Neuronal stem cell (in vitro differentiated cells): Measurements from ENCODE around the gene EIF5A.

Experiments
- DNase-seq: peaks from one replicate; pipeline ENCODE4 v3.0.0-alpha.2; 2013; ENCODE audit warnings: low spot score
- H2AFZ ChIP-seq: one replicate; pipeline ENCODE4 v1.6.1; 2013; ENCODE audit warnings: mild to moderate bottlenecking, low read length, inconsistent platforms
- H2AK5ac ChIP-seq: 2 replicates; pipeline ENCODE4 v1.6.1; 2013; ENCODE audit warnings: low read depth, mild to moderate bottlenecking, inconsistent platforms, low read length, moderate library complexity, mixed read lengths
- H2BK120ac ChIP-seq: 2 replicates; pipeline ENCODE4 v1.6.1; 2013; ENCODE audit warnings: low read depth, mild to moderate bottlenecking, inconsistent platforms, low read length, moderate library complexity, mixed read lengths
- H2BK12ac ChIP-seq: one replicate; pipeline ENCODE4 v1.6.1; 2013; ENCODE audit warnings: low read length, inconsistent platforms
- H2BK15ac ChIP-seq: 2 replicates; pipeline ENCODE4 v1.6.1; 2013; ENCODE audit warnings: mild to moderate bottlenecking, low read length, inconsistent platforms, mixed read lengths
- H2BK5ac ChIP-seq: one replicate; pipeline ENCODE4 v1.6.1; 2013; ENCODE audit warnings: inconsistent platforms, mild to moderate bottlenecking, low read length, moderate library complexity
- H3K14ac ChIP-seq: one replicate; pipeline ENCODE4 v1.6.1; 2013; ENCODE audit warnings: low read length, inconsistent platforms
- H3K18ac ChIP-seq: 2 replicates; pipeline ENCODE4 v1.6.1; 2013; ENCODE audit warnings: low read length, inconsistent platforms
- H3K23ac ChIP-seq: 2 replicates; pipeline ENCODE4 v1.6.1; 2013; ENCODE audit warnings: low read depth, mild to moderate bottlenecking, mixed read lengths, low read length, inconsistent platforms; ENCODE audit not compliant: poor library complexity
- H3K27ac ChIP-seq: replicated peaks from 3 replicates; pipeline ENCODE4 v1.5.1; 2013; ENCODE audit warnings: low read length, inconsistent platforms
- H3K27me3 ChIP-seq, 3 experiments: 2 replicates each; pipeline ENCODE4 v1.6.1; 2013; ENCODE audit warnings: low read length in 3 of 3, mild to moderate bottlenecking in 2 of 3, inconsistent platforms in 1 of 3, low read depth in 1 of 3, mixed read lengths in 1 of 3, moderate library complexity in 1 of 3; ENCODE audit not compliant: control insufficient read depth in 3 of 3, insufficient read depth in 3 of 3
- H3K36me3 ChIP-seq, 2 donors: replicated peaks in 1 of 2; 2 replicates each; pipeline ENCODE4 v1.6.1; 2013; ENCODE audit warnings: low read length in 2 of 2; ENCODE audit not compliant: control insufficient read depth in 2 of 2, insufficient read depth in 2 of 2
- H3K4ac ChIP-seq: 2 replicates; pipeline ENCODE4 v1.6.1; 2013; ENCODE audit warnings: inconsistent platforms, mild to moderate bottlenecking, low read length, moderate library complexity
- H3K4me1 ChIP-seq, 2 donors: 1 replicate in 1 of 2; 2 replicates in 1 of 2; pipeline ENCODE4 v1.6.1; 2013; ENCODE audit warnings: low read length in 2 of 2, low read depth in 1 of 2; ENCODE audit not compliant: control insufficient read depth in 2 of 2, insufficient read depth in 1 of 2
- H3K4me2 ChIP-seq: one replicate; pipeline ENCODE4 v1.6.1; 2013; ENCODE audit warnings: mild to moderate bottlenecking, low read length, inconsistent platforms; ENCODE audit not compliant: insufficient read depth, poor library complexity, severe bottlenecking
- H3K4me3 ChIP-seq, 2 donors: 2 replicates each; pipeline ENCODE4 v1.5.1; 2013; ENCODE audit warnings: low read length in 2 of 2, mild to moderate bottlenecking in 2 of 2, inconsistent platforms in 1 of 2, moderate library complexity in 1 of 2
- H3K79me1 ChIP-seq: one replicate; pipeline ENCODE4 v1.6.1; 2013; ENCODE audit warnings: low read depth, mild to moderate bottlenecking, inconsistent platforms, low read length, moderate library complexity
- H3K9ac ChIP-seq: one replicate; pipeline ENCODE4 v1.6.1; 2013; ENCODE audit warnings: mild to moderate bottlenecking, low read depth, low read length, inconsistent platforms; ENCODE audit not compliant: poor library complexity
- H3K9me3 ChIP-seq, 2 donors: replicated peaks in 1 of 2; 2 replicates each; pipeline versions ENCODE3 to v1.6.1; 2013; ENCODE audit warnings: low read length in 2 of 2, mild to moderate bottlenecking in 2 of 2, inconsistent platforms in 1 of 2, low read depth in 1 of 2, mixed read lengths in 1 of 2, moderate library complexity in 1 of 2; ENCODE audit not compliant: control insufficient read depth in 2 of 2, insufficient read depth in 1 of 2
- H4K8ac ChIP-seq: one replicate; pipeline ENCODE4 v1.6.1; 2013; ENCODE audit warnings: low read depth, mild to moderate bottlenecking, inconsistent platforms, low read length, moderate library complexity
- H4K91ac ChIP-seq: one replicate; pipeline ENCODE4 v1.6.1; 2013; ENCODE audit warnings: low read length, low read depth, mild to moderate bottlenecking, inconsistent platforms; ENCODE audit not compliant: poor library complexity
- WGBS, 2 donors: extraction: QIAGEN DNeasy Blood & Tissue Kit; methylation state at CpG; one replicate each; pipeline ENCODE4 v1.1.7; 2013; ENCODE audit warnings: missing lambda C conversion rate in 2 of 2, mixed read lengths in 1 of 2; ENCODE audit not compliant: insufficient read length in 2 of 2, insufficient replicate concordance in 1 of 2; ENCODE audit errors: extremely low coverage in 2 of 2; 5-methylcytosine and 5-hydroxymethylcytosine counted together

The EIF5A gene

GRCh38 chr17:7354262-7354843 lies 46.9 kb downstream of the EIF5A start:
- Histone ChIP-seq H2AFZ (no peak overlapping the region), H3K18ac (no peak overlapping the region), H2BK12ac (no peak overlapping the region), H2BK15ac (no peak overlapping the region), H3K4me3 (peak overlapping the region in 1 of 2 donors; percentile 10), H3K23ac (no peak overlapping the region), H3K4me1 (peaks cover 21 to 50% of the 10 kb centered on the region in 2 donors), H2AK5ac (peak overlapping the region; percentile 82), H2BK5ac (no peak overlapping the region), H3K79me1 (peaks cover 8% of the 10 kb centered on the region), H3K9ac (no peak overlapping the region), H4K91ac (peak overlapping the region; percentile 40), H3K36me3 (no peaks in the 10 kb centered on the region), H2BK120ac (no peak overlapping the region), H3K27me3 (peaks cover 0 to 3% (median 0%) of the 10 kb centered on the region in 3 experiments), H3K9me3 (no peaks in the 10 kb centered on the region), H3K4ac (no peak overlapping the region), H4K8ac (no peak overlapping the region), H3K4me2 (no peak overlapping the region), H3K14ac (peak overlapping the region; percentile 63), H3K27ac (no peak overlapping the region)
- no CpG with 5 or more reads among the region's 9 CpGs for WGBS, 2 donors
- DNase-seq, result no peak

DNA sequence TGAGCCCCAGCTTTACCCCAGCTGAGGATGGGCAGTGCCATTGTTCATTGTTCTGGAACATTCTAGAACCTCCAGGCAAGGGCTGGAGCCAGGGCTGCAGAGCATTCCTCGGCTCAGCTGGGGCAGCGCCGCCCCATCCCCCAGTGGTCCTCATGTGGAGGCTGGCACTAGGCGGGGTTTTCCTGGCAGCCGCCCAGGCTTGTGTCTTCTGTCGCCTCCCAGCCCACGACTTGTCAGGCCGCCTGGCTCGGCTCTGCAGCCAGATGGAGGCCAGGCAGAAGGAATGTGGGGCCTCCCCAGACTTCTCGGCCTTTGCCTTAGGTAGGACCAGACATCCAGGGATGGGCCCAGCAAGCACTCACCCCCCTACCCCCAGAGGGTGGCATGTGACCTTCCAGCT lies 47.6 kb downstream of the EIF5A start, which contains the start of gene TMEM95:
Gene TMEM95, plus strand, starts transcription at position 104 of the 400 bp plus-strand sequence. Its CDS starts 49 bp downstream, at position 153.
- Histone ChIP-seq H3K4me2 (peak within 1 kb of the TSS; percentile 3), H3K18ac (peak within 1 kb of the TSS; percentile 61), H2BK120ac (no peak within 1 kb of the TSS), H3K14ac (peak within 1 kb of the TSS; percentile 63), H2BK12ac (no peak within 1 kb of the TSS), H3K4me1 (peaks cover 17 to 44% of the 10 kb centered on the region in 2 donors), H3K23ac (peak within 1 kb of the TSS; percentile 75), H3K79me1 (peaks cover 8% of the 10 kb centered on the region), H3K4me3 (peak within 1 kb of the TSS in 1 of 2 donors; percentile 10), H3K36me3 (no peaks in the 10 kb centered on the region), H2AK5ac (peak within 1 kb of the TSS; percentile 82), H3K27me3 (peaks cover 0 to 3% (median 0%) of the 10 kb centered on the region in 3 experiments), H3K27ac (no peak within 1 kb of the TSS), H3K4ac (no peak within 1 kb of the TSS), H2BK5ac (peak within 1 kb of the TSS; percentile 69), H2BK15ac (peak within 1 kb of the TSS; percentile 14), H4K91ac (peak within 1 kb of the TSS; percentile 40), H4K8ac (no peak within 1 kb of the TSS), H3K9me3 (no peaks in the 10 kb centered on the region), H2AFZ (no peak within 1 kb of the TSS), H3K9ac (no peak within 1 kb of the TSS)
- WGBS, 2 donors, result no CpG with 5 or more reads among the region's 10 CpGs
- no peak for DNase-seq

DNA sequence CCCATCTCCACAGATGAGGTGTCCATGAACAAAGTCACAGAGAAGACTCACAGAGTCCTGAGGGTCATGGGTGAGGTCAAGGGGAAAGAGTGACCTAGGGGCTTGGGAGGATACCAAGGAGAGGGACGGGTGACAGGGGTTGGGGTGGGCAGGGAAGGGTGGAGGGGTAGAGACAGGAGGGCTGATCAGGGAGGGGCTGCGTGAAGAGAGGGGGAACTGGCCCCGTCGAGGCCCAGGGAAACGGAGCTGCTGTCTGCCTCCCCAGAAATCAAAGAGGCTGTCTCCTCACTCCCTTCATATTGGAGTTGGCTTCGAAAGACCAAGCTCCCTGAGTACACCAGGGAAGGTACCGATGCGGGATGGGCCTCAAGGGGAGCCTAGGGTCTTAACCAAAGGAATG lies 48.1 kb downstream of the EIF5A start:
- Histone ChIP-seq H2BK15ac (no peak overlapping the region), H2BK12ac (no peak overlapping the region), H3K4me1 (peaks cover 17 to 41% of the 10 kb centered on the region in 2 donors), H3K27me3 (peaks cover 0 to 3% (median 0%) of the 10 kb centered on the region in 3 experiments), H2AK5ac (peak overlapping the region; percentile 26), H3K79me1 (peaks cover 8% of the 10 kb centered on the region), H3K36me3 (no peaks in the 10 kb centered on the region), H3K4ac (no peak overlapping the region), H2BK120ac (no peak overlapping the region), H3K4me3 (no peak overlapping the region), H2BK5ac (no peak overlapping the region), H2AFZ (no peak overlapping the region), H3K23ac (no peak overlapping the region), H3K14ac (no peak overlapping the region), H4K8ac (no peak overlapping the region), H3K9ac (no peak overlapping the region), H3K4me2 (no peak overlapping the region), H3K18ac (peak overlapping the region; percentile 17), H4K91ac (no peak overlapping the region), H3K9me3 (no peaks in the 10 kb centered on the region), H3K27ac (no peak overlapping the region)
- no peak for DNase-seq
- WGBS, 2 donors, result no CpG with 5 or more reads among the region's 8 CpGs

DNA sequence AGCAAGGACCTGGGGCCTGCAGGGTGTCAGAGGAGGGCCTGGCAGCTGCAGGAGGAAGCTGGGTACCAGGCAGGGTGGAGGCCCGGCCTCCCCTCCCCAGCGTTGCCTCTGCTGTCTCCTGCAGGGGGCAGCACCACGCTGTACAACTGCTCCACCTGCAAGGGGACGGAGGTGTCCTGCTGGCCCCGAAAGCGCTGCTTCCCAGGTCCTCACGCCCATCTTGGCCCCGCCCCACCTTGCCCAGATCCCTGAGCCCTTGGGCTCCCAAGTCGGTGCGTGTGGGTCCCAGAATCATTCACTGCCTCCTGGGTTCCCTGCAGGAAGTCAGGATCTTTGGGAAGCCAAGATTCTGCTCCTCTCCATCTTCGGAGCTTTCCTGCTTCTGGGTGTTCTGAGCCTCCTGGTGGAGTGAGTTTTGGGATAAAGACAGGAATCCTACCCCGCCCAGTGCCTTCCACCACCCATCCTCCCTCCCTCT lies 48.7 kb downstream of the EIF5A start:
- no peak overlapping the region for H3K23ac ChIP-seq
- peaks cover 0 to 3% (median 0%) of the 10 kb centered on the region in 3 experiments for H3K27me3 ChIP-seq
- peak overlapping the region; percentile 77 for H2BK120ac ChIP-seq
- no peak overlapping the region for H4K8ac ChIP-seq
- H2BK5ac ChIP-seq, result peak overlapping the region; percentile 30
- peaks cover 17 to 38% of the 10 kb centered on the region in 2 donors for H3K4me1 ChIP-seq
- no peak overlapping the region for H3K4ac ChIP-seq
- no peak overlapping the region for H4K91ac ChIP-seq
- H3K9me3 ChIP-seq, result no peaks in the 10 kb centered on the region
- peak overlapping the region; percentile 37 for H2AK5ac ChIP-seq
- H2AFZ ChIP-seq, result no peak overlapping the region
- H3K36me3 ChIP-seq, result no peaks in the 10 kb centered on the region
- H2BK15ac ChIP-seq, result peak overlapping the region; percentile 28
- H3K4me3 ChIP-seq, result no peak overlapping the region
- WGBS, 2 donors, result no CpG with 5 or more reads among the region's 12 CpGs
- no peak overlapping the region for H3K14ac ChIP-seq
- peak; percentile 76 for DNase-seq
- peaks cover 8% of the 10 kb centered on the region for H3K79me1 ChIP-seq
- no peak overlapping the region for H3K9ac ChIP-seq
- peak overlapping the region; percentile 36 for H3K18ac ChIP-seq
- H3K27ac ChIP-seq, result no peak overlapping the region
- peak overlapping the region; percentile 40 for H3K4me2 ChIP-seq
- H2BK12ac ChIP-seq, result no peak overlapping the region
